NB4 (cell line): Measurements from ENCODE around the gene FKBP11.

Experiments
- DNase-seq: peaks from one replicate; pipeline ENCODE4 v3.0.0; 2010; ENCODE audit warnings: low read depth
- H3K4me3 ChIP-seq: one replicate; pipeline ENCODE4 v1.5.1; 2011; ENCODE audit warnings: mild to moderate bottlenecking, low read depth, low read length, moderate library complexity
- CTCF ChIP-seq: IDR thresholded peaks from one replicate; pipeline ENCODE4 v1.5.1; 2012; ENCODE audit warnings: low read depth, low read length
- MYC ChIP-seq: IDR thresholded peaks from 2 replicates; pipeline ENCODE4 v1.6.1; 2011; ENCODE audit warnings: low read depth, low read length
- POLR2A ChIP-seq: IDR thresholded peaks from 2 replicates; pipeline ENCODE4 v1.6.1; 2011; ENCODE audit warnings: mild to moderate bottlenecking; ENCODE audit not compliant: insufficient read length; ENCODE audit errors: extremely low read depth
- TF ChIP-seq, protein P1 (sequence below): IDR thresholded peaks from 2 replicates; pipeline ENCODE4 v1.6.1; 2011; ENCODE audit warnings: low read depth, low read length

The FKBP11 gene

GRCh38 chr12:48873096-48873495, 52.2 kb downstream of the FKBP11 start:
- no peak overlapping the region for H3K4me3 ChIP-seq
- no peak for TF ChIP-seq MYC
- no peak for TF ChIP-seq POLR2A
- no peak for TF ChIP-seq CTCF
- TF ChIP-seq, protein P1, sequence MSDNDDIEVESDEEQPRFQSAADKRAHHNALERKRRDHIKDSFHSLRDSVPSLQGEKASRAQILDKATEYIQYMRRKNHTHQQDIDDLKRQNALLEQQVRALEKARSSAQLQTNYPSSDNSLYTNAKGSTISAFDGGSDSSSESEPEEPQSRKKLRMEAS = no peak
- no peak for DNase-seq
